ENCODE measurements around the gene ZFYVE26.

The ZFYVE26 gene

GRCh38 chr14:67816326-67817002, at the start of gene ZFYVE26:
Gene ZFYVE26 (minus strand): TSS chr14:67816590. CDS start chr14:67815963, 627 bp downstream.
- H3K4me1 ChIP-seq (ENCODE audit: control insufficient read depth in 1 of 2, insufficient read depth in 2 of 2, low read length in 2 of 2): peaks cover 18 to 19% of the 10 kb centered on the region in 2 donors
- no peaks in the 10 kb centered on the region for H3K27me3 ChIP-seq (ENCODE audit: control insufficient read depth in 1 of 2, insufficient read depth in 2 of 2, low read length in 2 of 2)
- H3K27ac ChIP-seq (ENCODE audit: low read depth, low read length): peak within 1 kb of the TSS; percentile 52
- H3K9me3 ChIP-seq (ENCODE audit: control insufficient read depth in 1 of 2, low read length in 2 of 2): no peaks in the 10 kb centered on the region
- H3K9ac ChIP-seq (ENCODE audit: low read depth in 1 of 2, low read length in 2 of 2): peak within 1 kb of the TSS; percentile 70 to 79
- H3K4me3 ChIP-seq (ENCODE audit: low read depth in 1 of 2, low read length in 2 of 2): peak within 1 kb of the TSS; percentile 92 to 95
- H3K36me3 ChIP-seq (ENCODE audit: control insufficient read depth in 1 of 2, insufficient read depth in 2 of 2, low read length in 2 of 2): peaks cover 4 to 6% of the 10 kb centered on the region in 2 donors

- Histone ChIP-seq H3K4me3 (ENCODE audit: low read depth in 1 of 2, low read length in 2 of 2) (no peak overlapping the region), H3K36me3 (ENCODE audit: control insufficient read depth in 1 of 2, insufficient read depth in 2 of 2, low read length in 2 of 2) (no peaks in the 10 kb centered on the region), H3K4me1 (ENCODE audit: control insufficient read depth in 1 of 2, insufficient read depth in 2 of 2, low read length in 2 of 2) (no peaks in the 10 kb centered on the region), H3K9me3 (ENCODE audit: control insufficient read depth in 1 of 2, low read length in 2 of 2) (no peaks in the 10 kb centered on the region), H3K27ac (ENCODE audit: low read depth, low read length) (no peak overlapping the region), H3K9ac (ENCODE audit: low read depth in 1 of 2, low read length in 2 of 2) (no peak overlapping the region), H3K27me3 (ENCODE audit: control insufficient read depth in 1 of 2, insufficient read depth in 2 of 2, low read length in 2 of 2) (no peaks in the 10 kb centered on the region)
Measured at GRCh38 chr14:67863223-67863622, 46.8 kb upstream of the ZFYVE26 start.

DNA sequence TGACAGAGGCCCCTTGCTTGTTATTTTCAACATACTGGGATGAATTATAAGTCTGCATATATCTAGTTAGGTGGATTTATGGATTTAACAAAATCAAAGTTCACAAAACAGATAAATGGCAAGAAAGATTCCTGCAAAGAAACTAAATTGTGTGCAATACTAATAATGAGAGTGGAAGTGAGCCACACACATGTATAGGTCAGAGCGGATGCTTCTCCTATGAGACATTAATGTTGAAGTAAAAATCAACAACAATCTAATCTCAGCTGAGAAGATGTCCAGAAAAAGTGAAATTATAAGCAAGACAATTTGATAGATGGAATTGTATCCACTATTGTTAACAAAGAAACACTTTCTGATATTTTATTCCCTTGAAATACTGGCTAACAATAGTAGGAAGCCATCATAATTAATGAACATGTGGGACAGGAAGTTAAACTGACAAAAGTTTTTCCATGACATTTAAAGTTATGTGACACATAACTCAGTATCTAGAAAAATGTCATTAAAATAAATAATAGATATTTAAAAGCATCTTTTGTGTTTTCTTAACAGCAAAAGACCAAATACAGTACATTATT, 42.9 kb upstream of the ZFYVE26 start:
- Histone ChIP-seq H3K27me3 (ENCODE audit: control insufficient read depth in 1 of 2, insufficient read depth in 2 of 2, low read length in 2 of 2) (no peaks in the 10 kb centered on the region), H3K9me3 (ENCODE audit: control insufficient read depth in 1 of 2, low read length in 2 of 2) (no peaks in the 10 kb centered on the region), H3K27ac (ENCODE audit: low read depth, low read length) (no peak overlapping the region), H3K4me3 (ENCODE audit: low read depth in 1 of 2, low read length in 2 of 2) (no peak overlapping the region), H3K4me1 (ENCODE audit: control insufficient read depth in 1 of 2, insufficient read depth in 2 of 2, low read length in 2 of 2) (no peaks in the 10 kb centered on the region), H3K36me3 (ENCODE audit: control insufficient read depth in 1 of 2, insufficient read depth in 2 of 2, low read length in 2 of 2) (no peaks in the 10 kb centered on the region), H3K9ac (ENCODE audit: low read depth in 1 of 2, low read length in 2 of 2) (no peak overlapping the region)

DNA sequence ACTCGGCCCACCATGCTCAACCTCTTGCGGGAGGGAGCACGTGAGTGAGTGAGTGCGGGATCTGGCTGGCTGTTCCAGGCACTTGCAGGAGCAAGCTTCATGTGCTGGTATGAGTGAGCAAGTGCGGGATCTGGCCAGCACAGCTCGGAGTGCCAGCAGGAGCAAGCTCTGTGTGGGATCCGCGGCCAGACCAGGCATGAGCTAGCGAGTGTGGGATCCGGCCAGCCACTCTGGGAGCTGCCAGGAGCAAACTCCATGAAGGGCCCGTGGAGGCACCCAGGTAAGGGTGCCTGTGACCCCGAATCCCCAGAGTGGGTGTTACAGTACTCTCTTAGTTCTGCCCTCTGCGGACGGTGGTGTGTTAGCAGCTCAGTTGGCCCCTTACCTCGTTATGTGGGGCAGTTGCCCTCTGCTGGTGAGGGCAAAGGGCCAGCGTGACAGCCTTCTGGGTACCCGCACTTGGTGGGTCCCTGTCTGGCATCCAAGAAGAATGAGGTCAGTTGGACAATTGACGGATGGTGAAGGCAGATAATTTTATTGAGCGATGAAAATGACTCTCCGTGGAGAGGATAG, 41.5 kb upstream of the ZFYVE26 start:
- no peaks in the 10 kb centered on the region for H3K36me3 ChIP-seq (ENCODE audit: control insufficient read depth in 1 of 2, insufficient read depth in 2 of 2, low read length in 2 of 2)
- no peaks in the 10 kb centered on the region for H3K4me1 ChIP-seq (ENCODE audit: control insufficient read depth in 1 of 2, insufficient read depth in 2 of 2, low read length in 2 of 2)
- no peak overlapping the region for H3K9ac ChIP-seq (ENCODE audit: low read depth in 1 of 2, low read length in 2 of 2)
- no peaks in the 10 kb centered on the region for H3K27me3 ChIP-seq (ENCODE audit: control insufficient read depth in 1 of 2, insufficient read depth in 2 of 2, low read length in 2 of 2)
- H3K27ac ChIP-seq (ENCODE audit: low read depth, low read length): no peak overlapping the region
- H3K4me3 ChIP-seq (ENCODE audit: low read depth in 1 of 2, low read length in 2 of 2): no peak overlapping the region
- H3K9me3 ChIP-seq (ENCODE audit: control insufficient read depth in 1 of 2, low read length in 2 of 2): no peaks in the 10 kb centered on the region

- Histone ChIP-seq H3K4me3 (ENCODE audit: low read depth in 1 of 2, low read length in 2 of 2) (no peak overlapping the region), H3K9ac (ENCODE audit: low read depth in 1 of 2, low read length in 2 of 2) (no peak overlapping the region), H3K27me3 (ENCODE audit: control insufficient read depth in 1 of 2, insufficient read depth in 2 of 2, low read length in 2 of 2) (no peaks in the 10 kb centered on the region), H3K27ac (ENCODE audit: low read depth, low read length) (no peak overlapping the region), H3K4me1 (ENCODE audit: control insufficient read depth in 1 of 2, insufficient read depth in 2 of 2, low read length in 2 of 2) (no peaks in the 10 kb centered on the region), H3K36me3 (ENCODE audit: control insufficient read depth in 1 of 2, insufficient read depth in 2 of 2, low read length in 2 of 2) (no peaks in the 10 kb centered on the region), H3K9me3 (ENCODE audit: control insufficient read depth in 1 of 2, low read length in 2 of 2) (no peaks in the 10 kb centered on the region)
Measured at GRCh38 chr14:67856827-67857226, 40.4 kb upstream of the ZFYVE26 start.

DNA sequence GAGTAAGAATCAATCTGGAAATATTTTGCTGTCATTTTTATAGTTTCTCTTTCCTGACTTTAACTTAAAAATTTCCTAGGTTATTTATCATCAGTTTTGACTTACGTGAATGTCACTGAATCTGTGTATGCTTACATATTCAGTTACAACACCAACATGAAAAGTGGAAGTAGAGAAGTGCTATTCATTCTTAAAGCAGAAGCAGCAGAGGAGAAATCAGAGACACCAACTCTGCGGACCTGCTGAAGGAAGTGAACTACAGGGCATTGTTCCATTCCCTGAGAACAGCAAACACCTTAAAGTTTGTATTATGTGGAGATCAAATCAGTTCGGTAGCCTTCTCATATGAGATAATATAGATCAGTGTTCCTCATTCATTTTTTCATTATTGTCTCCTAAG, 37.3 kb upstream of the ZFYVE26 start:
- Histone ChIP-seq H3K36me3 (ENCODE audit: control insufficient read depth in 1 of 2, insufficient read depth in 2 of 2, low read length in 2 of 2) (no peaks in the 10 kb centered on the region), H3K4me3 (ENCODE audit: low read depth in 1 of 2, low read length in 2 of 2) (no peak overlapping the region), H3K27ac (ENCODE audit: low read depth, low read length) (no peak overlapping the region), H3K4me1 (ENCODE audit: control insufficient read depth in 1 of 2, insufficient read depth in 2 of 2, low read length in 2 of 2) (no peaks in the 10 kb centered on the region), H3K9me3 (ENCODE audit: control insufficient read depth in 1 of 2, low read length in 2 of 2) (no peaks in the 10 kb centered on the region), H3K9ac (ENCODE audit: low read depth in 1 of 2, low read length in 2 of 2) (no peak overlapping the region), H3K27me3 (ENCODE audit: control insufficient read depth in 1 of 2, insufficient read depth in 2 of 2, low read length in 2 of 2) (no peaks in the 10 kb centered on the region)

DNA sequence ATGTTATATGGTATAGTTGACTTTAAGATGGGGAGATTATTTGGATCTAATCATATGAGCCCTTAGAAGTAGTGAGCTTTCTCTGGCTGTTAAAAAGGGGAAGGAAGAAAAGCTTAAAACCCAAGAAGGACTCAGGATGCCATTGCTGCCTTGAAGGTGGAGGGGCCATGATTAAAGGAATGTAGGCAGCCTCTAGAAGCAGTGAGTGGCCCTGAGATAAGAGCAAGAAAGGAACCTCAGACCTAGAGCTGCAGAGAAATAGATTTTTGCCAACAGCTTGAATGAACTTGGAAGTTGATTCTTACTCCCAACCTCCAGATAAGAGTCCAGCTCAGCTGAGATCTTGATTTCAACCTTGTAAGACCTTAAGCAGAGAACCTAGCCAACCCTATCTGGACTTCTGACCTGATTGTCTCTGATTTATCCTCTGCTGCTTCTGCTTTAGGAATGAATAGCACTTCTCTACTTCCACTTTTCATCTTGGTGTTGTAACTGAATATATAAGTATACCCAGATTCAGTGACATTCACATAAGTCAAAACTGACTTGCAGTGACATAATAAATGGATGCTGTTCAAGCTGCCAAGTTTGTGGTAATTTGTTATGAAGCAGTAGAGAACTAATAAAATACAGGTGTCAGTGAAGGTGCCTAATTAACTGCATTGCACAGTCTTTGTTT, 36.7 kb upstream of the ZFYVE26 start:
- H3K36me3 ChIP-seq (ENCODE audit: control insufficient read depth in 1 of 2, insufficient read depth in 2 of 2, low read length in 2 of 2): no peaks in the 10 kb centered on the region
- H3K4me1 ChIP-seq (ENCODE audit: control insufficient read depth in 1 of 2, insufficient read depth in 2 of 2, low read length in 2 of 2): no peaks in the 10 kb centered on the region
- H3K27ac ChIP-seq (ENCODE audit: low read depth, low read length): no peak overlapping the region
- H3K4me3 ChIP-seq (ENCODE audit: low read depth in 1 of 2, low read length in 2 of 2): no peak overlapping the region
- peaks cover 0 to 4% of the 10 kb centered on the region in 2 donors for H3K9me3 ChIP-seq (ENCODE audit: control insufficient read depth in 1 of 2, low read length in 2 of 2)
- no peak overlapping the region for H3K9ac ChIP-seq (ENCODE audit: low read depth in 1 of 2, low read length in 2 of 2)
- H3K27me3 ChIP-seq (ENCODE audit: control insufficient read depth in 1 of 2, insufficient read depth in 2 of 2, low read length in 2 of 2): no peaks in the 10 kb centered on the region

DNA sequence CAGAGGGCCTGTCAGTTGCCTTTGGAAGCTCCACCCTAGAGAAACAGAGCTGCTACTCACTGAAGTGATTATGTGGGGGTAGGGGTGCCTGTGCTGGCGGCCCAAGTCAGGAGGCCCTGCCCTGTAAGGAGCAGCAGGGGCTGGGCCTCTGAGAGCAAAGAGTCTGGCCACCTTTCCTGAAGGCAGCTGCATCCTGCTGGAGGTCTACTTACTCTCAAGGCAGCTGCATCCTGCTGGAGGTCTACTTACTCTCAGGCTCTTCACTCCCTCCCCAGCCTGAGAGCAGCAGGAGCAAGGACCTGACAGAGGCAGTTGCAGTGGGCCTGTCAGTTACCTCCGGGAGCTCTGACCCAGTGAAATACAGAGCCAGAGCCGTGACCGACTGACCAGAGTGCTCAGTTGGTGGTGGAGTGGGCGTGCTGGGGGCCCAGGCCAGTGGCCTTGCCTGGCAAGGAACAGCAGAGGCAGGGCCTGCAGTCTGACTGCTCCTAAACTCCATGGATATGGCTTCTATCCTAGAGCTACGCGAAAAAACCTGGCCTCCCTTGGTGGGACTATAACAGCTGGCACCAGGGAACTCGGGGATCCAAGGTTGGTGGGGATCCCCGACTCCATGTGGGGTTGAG, 35.5 kb upstream of the ZFYVE26 start:
- Histone ChIP-seq H3K9ac (ENCODE audit: low read depth in 1 of 2, low read length in 2 of 2) (no peak overlapping the region), H3K36me3 (ENCODE audit: control insufficient read depth in 1 of 2, insufficient read depth in 2 of 2, low read length in 2 of 2) (no peaks in the 10 kb centered on the region), H3K4me1 (ENCODE audit: control insufficient read depth in 1 of 2, insufficient read depth in 2 of 2, low read length in 2 of 2) (no peaks in the 10 kb centered on the region), H3K27me3 (ENCODE audit: control insufficient read depth in 1 of 2, insufficient read depth in 2 of 2, low read length in 2 of 2) (no peaks in the 10 kb centered on the region), H3K27ac (ENCODE audit: low read depth, low read length) (no peak overlapping the region), H3K4me3 (ENCODE audit: low read depth in 1 of 2, low read length in 2 of 2) (no peak overlapping the region), H3K9me3 (ENCODE audit: control insufficient read depth in 1 of 2, low read length in 2 of 2) (peaks cover 0 to 4% of the 10 kb centered on the region in 2 donors)

GRCh38 chr14:67850066-67850830, 33.9 kb upstream of the ZFYVE26 start:
- Histone ChIP-seq H3K4me1 (ENCODE audit: control insufficient read depth in 1 of 2, insufficient read depth in 2 of 2, low read length in 2 of 2) (no peaks in the 10 kb centered on the region), H3K27me3 (ENCODE audit: control insufficient read depth in 1 of 2, insufficient read depth in 2 of 2, low read length in 2 of 2) (no peaks in the 10 kb centered on the region), H3K9ac (ENCODE audit: low read depth in 1 of 2, low read length in 2 of 2) (no peak overlapping the region), H3K36me3 (ENCODE audit: control insufficient read depth in 1 of 2, insufficient read depth in 2 of 2, low read length in 2 of 2) (no peaks in the 10 kb centered on the region), H3K27ac (ENCODE audit: low read depth, low read length) (no peak overlapping the region), H3K9me3 (ENCODE audit: control insufficient read depth in 1 of 2, low read length in 2 of 2) (peaks cover 0 to 4% of the 10 kb centered on the region in 2 donors), H3K4me3 (ENCODE audit: low read depth in 1 of 2, low read length in 2 of 2) (no peak overlapping the region)
